Measurements from ENCODE around the gene EXD1.
"Not testable (repeated sequence)": the region's sequence is repeated elsewhere in the genome, so short reads cannot be mapped to it uniquely, and the experiment has no call there.

Gene EXD1

DNA sequence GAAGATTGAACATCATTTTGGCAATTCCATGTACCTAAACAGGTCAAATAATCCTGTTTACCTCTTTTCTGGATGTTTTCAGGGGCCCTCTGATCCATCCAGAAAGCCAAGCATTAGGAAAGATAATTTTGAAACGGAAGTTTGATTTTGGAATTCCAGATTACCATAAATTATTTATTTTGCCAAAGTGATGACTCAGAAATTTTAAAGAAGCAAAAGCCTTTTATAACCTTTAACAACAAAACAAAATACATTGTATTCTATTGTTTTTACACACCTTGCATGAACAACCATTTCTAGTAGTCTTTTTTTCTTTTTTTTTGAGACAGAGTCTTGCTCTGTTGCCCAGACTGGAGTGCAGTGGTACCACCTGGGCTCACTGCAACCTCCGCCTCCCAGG is 82.5 kb downstream of the EXD1 start:
- DNase-seq = no peak

DNA sequence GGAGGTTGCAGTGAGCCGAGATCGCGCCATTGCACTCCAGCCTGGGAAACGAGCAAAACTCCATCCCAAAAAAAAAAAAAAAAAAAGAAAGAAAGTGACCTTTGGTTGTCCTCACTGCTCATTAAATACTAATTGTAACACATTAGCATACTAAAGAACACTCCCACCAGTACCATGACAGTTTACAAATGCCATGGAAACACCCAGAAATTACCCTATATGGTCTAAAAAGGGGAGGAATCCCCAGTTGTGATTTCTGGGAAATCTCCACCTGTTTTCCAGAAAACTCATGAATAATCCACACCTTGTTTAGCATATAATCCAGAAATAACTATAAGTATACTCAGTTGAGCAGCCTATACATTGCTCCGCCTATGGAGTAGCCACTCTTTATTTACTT is 90.9 kb downstream of the EXD1 start:
- no peak for DNase-seq

DNA sequence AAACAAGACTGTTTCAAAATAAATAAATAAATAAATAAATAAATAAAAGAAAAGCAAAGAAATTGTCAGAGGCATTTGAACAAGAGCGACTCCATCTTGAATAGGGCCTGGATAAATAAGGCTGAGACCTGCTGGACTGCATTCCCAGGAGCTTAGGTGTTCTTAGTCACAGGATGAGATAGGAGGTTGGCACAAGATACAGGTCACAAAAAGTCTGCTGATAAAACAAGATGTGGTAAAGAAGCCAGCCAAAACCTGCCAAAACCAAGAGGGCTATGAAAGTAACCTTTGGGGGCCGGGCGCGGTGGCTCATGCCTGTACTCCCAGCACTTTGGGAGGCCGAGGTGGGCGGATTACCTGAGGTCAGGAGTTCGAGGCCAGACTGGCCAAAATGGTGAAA is 91.4 kb downstream of the EXD1 start:
- not testable (repeated sequence) for DNase-seq

DNA sequence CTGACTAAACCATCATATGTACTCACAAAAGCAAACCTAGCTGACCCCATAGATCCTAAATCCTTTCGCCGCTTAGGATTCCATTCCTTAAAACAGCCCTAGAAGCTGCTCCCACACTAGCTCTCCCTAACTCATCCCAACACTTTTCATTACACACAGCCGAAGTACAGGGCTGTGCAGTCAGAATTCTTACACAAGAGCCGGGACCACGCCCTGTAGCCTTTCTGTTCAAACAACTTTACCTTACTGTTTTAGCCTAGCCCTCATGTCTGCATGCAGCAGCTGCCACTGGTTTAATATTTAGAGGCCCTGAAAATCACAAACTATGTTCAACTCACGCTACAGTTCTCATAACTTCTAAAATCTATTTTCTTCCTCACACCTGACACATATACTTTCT is 95.0 kb downstream of the EXD1 start:
- DNase-seq = not testable (repeated sequence)

DNA sequence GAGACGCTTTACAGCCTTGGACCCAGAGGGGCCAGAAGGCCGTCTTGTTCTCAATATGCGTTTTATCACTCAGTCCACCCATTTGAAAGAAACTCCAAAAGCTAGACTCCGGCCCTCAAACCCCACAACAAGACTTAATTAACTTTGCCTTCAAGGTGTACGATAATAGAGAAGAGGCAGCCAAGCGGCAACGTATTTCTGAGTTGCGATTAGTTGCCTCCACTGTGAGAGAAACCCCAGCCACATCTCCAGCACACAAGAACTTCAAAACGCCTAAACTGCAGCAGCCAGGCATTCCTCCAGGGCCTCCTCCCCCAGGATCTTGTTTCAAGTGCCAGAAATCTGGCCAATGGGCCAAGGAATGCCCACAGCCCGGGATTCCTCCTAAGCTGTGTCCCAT is 97.1 kb downstream of the EXD1 start:
- DNase-seq = no peak
